Dermis blood vessel endothelial cell (primary cell): ENCODE data around the gene SLC35G1. TPM values are rescaled to one million over a fixed set of nuclear protein-coding genes. Genes with fewer than 3 reads are reported as not detected.

Source experiments
- DNase-seq: peaks from one replicate; pipeline ENCODE4 v3.0.0; 2010
- total RNA-seq: library from RNA; depleted of rRNA; stranded (reverse); fragments of >200 nt; gene quantifications from 2 replicates; pipeline ENCODE4 v1.2.3, GENCODE V29; 2014

The SLC35G1 gene
- total RNA-seq, 1 donor from 2014 or later, result 4.6 TPM

DNA sequence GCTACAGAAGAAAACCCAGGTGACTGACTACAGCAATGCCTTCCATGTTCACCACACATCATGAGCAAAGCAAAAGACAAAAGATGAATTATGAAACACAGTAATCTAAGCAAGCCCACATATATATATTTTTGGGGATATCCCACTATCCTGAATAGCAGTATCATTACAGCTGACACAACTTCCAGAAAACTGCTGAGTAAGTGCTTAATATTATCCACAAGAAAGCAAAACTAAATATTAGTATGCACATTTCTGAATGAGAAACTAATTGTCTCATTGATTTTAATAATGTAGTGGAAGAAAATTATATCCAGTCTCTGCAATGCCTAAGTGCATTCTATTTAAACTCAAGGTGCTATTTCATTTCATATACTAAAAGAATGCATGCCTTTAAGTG is 14.5 kb upstream of the SLC35G1 start:
- no peak for DNase-seq

GRCh38 chr10:93894516-93895378 is 969 bp downstream of the SLC35G1 start:
- peak; percentile 8 for DNase-seq

GRCh38 chr10:93897070-93897780 is 3.4 kb downstream of the SLC35G1 start:
- no peak for DNase-seq

GRCh38 chr10:93899109-93899508 is 5.3 kb downstream of the SLC35G1 start:
- DNase-seq, result no peak

DNA sequence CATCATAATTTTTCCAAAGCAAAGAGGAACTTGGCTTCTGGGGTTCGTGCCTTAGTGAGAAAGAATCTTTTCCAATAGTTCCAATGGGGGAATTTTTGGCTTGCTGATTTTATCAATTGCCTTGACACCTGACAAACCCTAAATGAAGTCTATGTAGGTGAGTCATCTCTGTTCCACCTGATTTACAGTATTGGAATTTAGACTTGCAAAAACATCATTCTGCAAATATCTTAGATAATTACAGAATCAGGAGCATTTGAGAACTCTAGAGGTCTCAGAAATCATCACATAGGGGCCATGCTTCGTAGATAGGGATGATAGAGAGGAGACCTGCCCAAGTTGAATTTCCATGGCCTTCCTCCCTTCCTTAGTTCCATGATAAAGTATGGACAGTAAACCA is 9.3 kb downstream of the SLC35G1 start:
- DNase-seq, result no peak

GRCh38 chr10:93904901-93905300 is 11.1 kb downstream of the SLC35G1 start:
- no peak for DNase-seq

DNA sequence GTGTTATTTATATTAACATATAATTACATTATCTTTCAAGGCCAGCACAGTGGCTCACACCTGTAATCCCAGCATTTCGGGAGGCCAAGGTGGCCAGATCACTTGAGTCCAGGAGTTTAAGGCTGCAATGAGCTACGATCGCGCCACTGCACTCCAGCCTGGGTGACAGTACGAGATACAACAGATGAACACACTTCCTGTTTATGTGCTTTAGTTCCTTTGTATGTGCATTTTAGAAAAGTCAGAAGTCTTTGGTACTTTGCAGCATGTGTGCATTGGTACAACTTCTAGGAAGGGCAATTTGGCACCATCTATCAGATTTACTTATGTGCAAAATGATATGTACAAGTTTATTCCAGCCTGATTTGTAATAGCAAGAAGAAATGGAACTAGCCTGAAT is 13.3 kb downstream of the SLC35G1 start:
- DNase-seq, result no peak

DNA sequence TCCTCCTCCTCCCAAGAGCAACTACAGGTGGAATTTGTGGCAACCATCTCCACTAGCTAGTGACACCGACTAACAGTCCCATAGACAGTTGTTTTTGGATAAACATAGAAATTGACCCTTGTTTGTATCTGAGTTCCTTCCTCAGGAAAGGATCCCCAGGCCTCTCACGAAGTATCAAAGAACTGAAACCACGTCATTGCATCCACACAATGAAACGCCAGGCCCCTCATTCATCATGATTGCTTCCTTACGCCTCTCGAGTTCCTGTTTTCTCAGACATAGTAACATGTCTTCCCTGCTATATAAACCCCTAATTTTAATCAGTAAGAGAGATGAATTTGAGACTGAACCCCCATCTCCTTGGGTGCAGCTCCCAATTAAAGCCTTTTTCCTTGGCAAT is 18.1 kb downstream of the SLC35G1 start:
- peak; percentile 62 for DNase-seq

DNA sequence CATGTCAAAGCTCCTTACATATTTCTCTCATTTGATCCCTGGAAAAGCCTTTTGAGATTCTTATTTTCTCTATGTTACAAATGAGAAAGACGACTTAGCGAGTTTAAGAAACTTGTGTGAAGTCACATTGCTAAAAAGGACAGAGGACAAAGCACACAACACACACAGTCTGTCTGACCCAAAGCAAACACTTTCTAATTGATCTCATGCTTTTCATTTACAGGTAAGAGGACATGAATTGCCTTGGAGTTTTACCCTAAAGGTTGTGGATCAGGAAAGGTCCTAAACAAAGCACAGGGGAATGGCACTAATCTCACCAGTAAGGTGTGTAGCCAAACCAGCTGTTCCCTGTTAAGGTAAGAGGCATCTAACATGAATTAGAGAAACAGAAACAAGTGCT is 18.7 kb downstream of the SLC35G1 start:
- no peak for DNase-seq

- DNase-seq, result no peak
These were observed 19.9 kb downstream of the SLC35G1 start for GRCh38 chr10:93913706-93914105.

- no peak for DNase-seq
These were observed 21.8 kb downstream of the SLC35G1 start for GRCh38 chr10:93915598-93915997.

- peak; percentile 55 for DNase-seq
These were observed 22.7 kb downstream of the SLC35G1 start for GRCh38 chr10:93916257-93917063.

DNA sequence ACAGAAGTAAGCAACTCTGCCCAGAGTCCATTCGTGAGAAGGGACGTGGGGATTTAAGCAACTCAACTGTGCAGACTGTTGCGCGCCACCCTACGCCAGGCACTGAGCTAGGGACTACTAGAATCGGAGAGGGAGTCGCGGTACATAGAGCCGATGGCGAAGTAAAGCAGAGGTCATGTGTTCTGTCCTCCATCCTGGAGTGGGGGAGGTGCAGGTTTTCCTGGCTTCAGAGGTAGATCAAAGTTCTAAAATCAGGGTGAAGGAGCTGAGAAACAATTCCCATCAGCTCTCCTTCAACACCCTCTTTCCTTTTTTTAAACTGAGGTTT is 23.2 kb downstream of the SLC35G1 start:
- no peak for DNase-seq

GRCh38 chr10:93917821-93918220 is 24.0 kb downstream of the SLC35G1 start:
- no peak for DNase-seq

GRCh38 chr10:93921338-93921737 is 27.6 kb downstream of the SLC35G1 start:
- peak; percentile 35 for DNase-seq

DNA sequence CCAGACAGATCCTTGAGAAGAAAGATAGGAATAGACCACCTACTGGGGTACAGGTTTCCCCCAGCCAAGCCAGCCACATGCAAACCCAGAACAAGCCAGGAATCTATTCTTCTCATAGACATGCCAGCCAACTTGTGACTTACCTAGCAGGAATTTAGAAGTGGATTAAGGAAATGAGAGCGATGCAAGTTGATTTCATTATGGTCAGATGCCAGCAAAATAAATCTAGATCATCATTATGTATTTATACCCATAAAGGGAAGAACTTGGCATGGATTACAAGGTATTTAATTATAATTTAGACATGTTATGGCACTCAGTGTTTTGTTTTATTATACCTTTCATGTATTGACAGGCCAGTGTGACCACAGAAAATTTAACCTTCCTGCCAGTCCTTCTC is 32.8 kb downstream of the SLC35G1 start:
- DNase-seq, result no peak

DNA sequence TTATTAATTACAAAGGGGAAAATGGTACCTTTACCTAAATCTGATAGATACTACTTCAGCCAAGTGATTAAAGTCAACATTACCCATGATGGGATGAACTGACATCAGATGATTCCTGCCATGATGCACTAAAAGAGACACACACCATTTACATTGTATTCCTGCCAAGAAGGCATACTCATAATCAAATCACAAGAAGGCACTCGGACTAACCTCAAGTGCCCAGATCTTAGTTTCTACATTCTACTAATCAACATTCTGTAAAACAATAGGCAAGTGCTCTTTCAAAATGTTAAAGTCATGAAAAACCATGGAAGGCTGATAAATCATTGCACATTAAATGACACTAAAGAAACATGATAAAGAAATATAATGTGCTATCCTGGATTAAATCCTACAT is 44.4 kb downstream of the SLC35G1 start:
- no peak for DNase-seq

GRCh38 chr10:93940881-93941280 is 47.1 kb downstream of the SLC35G1 start:
- DNase-seq, result no peak

DNA sequence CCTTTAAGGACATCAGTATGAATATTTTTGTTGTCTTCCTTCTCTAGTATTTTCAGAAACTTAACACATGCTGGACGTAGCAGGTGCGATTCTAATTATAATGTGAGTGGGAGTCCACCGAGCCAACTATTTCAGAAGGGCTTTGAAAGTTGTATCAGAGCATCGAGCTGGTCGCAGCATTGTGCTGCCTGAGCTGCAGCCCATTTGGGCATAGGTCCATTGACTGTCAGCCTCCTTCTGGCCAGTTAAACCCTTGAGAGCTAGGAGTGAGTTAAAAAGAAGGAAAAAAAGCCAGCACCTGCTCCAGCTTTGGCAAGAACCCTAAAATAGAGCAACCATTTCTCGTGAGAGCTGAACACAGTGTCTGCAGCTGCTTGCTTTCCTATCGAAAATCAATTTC is 47.8 kb downstream of the SLC35G1 start:
- no peak for DNase-seq

- DNase-seq, result no peak
These were observed 52.0 kb downstream of the SLC35G1 start for GRCh38 chr10:93945819-93946218.

DNA sequence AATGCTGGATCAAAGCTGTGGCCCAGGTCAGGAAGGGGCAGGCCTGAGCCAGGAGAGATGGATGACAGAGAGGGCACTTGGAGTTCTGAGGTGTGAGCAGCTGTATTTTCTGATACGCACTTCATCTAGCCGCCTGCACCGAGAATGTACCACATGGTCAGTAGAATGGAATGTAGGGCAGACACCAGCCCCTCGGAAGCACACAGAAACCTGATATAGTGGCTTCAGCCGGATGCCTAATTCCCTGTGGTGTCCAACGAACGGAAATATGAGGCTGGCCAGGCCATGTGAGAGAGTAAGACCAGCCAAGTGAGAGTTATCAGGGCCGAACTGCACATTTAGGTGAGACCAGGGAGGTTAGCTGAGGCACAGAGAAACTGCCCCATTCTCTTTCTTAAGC is 53.3 kb downstream of the SLC35G1 start:
- DNase-seq, result no peak

DNA sequence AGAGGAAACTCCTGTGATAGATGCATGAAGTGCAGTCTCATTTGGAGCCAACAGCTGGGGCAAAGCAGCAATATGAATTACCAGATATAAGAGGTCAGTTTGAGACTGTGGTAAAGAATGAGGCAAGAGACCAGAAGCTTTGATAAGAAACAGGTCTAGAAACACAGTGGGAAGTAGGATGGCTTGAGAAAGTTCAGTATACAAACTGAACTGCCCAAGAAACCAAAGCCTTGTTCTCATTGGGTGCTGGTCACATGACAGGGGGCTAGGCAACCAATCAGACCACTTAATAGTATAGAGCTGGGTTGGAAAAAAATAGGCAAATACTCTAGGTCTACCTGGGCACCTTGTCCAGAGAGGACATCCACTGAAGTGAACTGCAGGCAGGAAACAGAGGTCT is 53.7 kb downstream of the SLC35G1 start:
- no peak for DNase-seq

GRCh38 chr10:93951905-93952304 is 58.1 kb downstream of the SLC35G1 start:
- no peak for DNase-seq
